Fibroblast of pulmonary artery (primary cell): ENCODE data around the gene HOXA4.

Experiments
- DNase-seq: peaks from one replicate; pipeline ENCODE4 v3.0.0-alpha.2; 2010; ENCODE audit warnings: low read depth
- H3K4me3 ChIP-seq: replicated peaks from 2 replicates; pipeline ENCODE4 v1.5.1; 2011; ENCODE audit warnings: low read depth, mild to moderate bottlenecking, control low read depth, low read length, moderate library complexity
- TF ChIP-seq, protein P1 (sequence below): IDR thresholded peaks from 2 replicates; pipeline ENCODE4 v1.5.1; 2011; ENCODE audit warnings: mild to moderate bottlenecking, control low read depth, low read length, inconsistent platforms; ENCODE audit errors: missing control alignments

The HOXA4 gene

GRCh38 chr7:27094304-27095049, 36.1 kb downstream of the HOXA4 start:
- TF ChIP-seq, protein P1, sequence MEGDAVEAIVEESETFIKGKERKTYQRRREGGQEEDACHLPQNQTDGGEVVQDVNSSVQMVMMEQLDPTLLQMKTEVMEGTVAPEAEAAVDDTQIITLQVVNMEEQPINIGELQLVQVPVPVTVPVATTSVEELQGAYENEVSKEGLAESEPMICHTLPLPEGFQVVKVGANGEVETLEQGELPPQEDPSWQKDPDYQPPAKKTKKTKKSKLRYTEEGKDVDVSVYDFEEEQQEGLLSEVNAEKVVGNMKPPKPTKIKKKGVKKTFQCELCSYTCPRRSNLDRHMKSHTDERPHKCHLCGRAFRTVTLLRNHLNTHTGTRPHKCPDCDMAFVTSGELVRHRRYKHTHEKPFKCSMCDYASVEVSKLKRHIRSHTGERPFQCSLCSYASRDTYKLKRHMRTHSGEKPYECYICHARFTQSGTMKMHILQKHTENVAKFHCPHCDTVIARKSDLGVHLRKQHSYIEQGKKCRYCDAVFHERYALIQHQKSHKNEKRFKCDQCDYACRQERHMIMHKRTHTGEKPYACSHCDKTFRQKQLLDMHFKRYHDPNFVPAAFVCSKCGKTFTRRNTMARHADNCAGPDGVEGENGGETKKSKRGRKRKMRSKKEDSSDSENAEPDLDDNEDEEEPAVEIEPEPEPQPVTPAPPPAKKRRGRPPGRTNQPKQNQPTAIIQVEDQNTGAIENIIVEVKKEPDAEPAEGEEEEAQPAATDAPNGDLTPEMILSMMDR = no peak
- no peak for DNase-seq
- H3K4me3 ChIP-seq = no peak overlapping the region

DNA sequence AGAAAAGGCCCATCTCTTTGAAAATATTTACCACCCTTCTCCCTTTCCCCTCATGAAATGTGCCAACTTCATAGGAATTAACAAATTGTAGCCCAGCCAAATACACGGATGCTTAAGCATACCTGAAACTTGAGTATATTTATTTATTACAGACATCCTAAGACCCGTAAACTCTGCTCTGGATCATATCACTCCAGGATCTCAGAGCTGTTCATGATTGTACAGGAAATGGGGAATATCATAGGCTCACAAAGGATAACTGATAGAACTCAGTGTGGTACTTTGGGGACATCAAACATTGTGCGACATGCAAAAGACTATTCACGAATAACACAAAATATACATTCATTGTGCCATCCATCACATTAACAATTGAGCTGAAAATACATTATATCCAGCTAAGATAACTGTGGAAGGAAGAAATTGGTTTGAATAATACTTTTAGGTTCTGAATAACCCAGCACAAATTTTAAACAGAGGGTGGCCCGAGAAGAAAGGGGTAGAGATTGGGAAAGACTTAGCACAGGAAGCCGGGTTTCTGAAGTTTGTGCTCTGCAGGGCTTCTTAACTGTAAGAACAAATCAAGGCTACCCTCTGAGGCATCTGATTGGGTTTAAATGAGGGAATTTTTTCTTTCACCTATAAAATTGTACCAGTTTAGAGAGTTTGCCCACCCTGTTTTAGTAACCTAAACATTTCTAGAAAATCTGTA, 37.2 kb downstream of the HOXA4 start:
- DNase-seq = no peak
- TF ChIP-seq, protein P1 = no peak
- H3K4me3 ChIP-seq = no peak overlapping the region

DNA sequence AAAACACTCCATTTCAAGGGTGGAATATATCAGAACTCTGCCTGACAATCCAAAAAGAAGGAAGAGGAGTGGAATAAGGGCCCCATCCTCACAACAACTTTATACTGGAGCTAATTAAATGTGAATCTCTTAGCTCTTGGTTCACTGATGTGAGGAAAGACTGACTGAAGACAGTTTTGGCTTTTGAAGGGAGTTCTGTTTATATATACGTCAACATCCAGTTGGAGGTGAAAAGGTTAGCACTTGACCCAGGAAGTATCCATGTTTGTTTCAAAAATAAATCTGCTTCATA, 37.8 kb downstream of the HOXA4 start:
- H3K4me3 ChIP-seq = no peak overlapping the region
- TF ChIP-seq, protein P1 = no peak
- DNase-seq = no peak

GRCh38 chr7:27091941-27092818, 38.4 kb downstream of the HOXA4 start:
- H3K4me3 ChIP-seq = no peak overlapping the region
- no peak for DNase-seq
- TF ChIP-seq, protein P1 = no peak

DNA sequence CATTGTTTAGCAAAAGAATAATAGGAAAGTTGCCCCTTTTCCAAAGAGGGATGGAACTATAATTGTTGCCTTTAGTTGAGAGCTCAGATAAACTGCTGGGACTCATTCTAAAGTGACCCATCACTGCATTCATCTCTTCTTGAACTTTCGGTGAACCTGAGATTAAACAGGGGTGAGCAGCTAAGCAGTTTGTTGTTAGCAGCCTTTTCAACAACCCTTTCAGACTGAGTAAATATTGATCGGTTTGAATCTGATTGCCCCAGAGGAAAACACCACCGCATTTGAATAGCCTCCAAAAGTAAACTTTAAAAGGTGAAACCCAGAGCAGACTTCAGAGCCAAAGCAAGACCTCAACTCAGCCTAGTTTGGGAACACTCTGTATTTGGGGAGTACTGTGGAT, 39.5 kb downstream of the HOXA4 start:
- TF ChIP-seq, protein P1 = no peak
- no peak for DNase-seq
- H3K4me3 ChIP-seq = no peak overlapping the region

GRCh38 chr7:27088002-27088922, 42.3 kb downstream of the HOXA4 start:
- H3K4me3 ChIP-seq = no peak overlapping the region
- DNase-seq = no peak
- TF ChIP-seq, protein P1 = no peak
